CD14-positive monocyte (primary cell): Measurements from ENCODE around the gene ANKRD40CL. TPM values are rescaled to one million over a fixed set of nuclear protein-coding genes. Genes with fewer than 3 reads are reported as not detected.

ENCODE experiments used
- DNase-seq, 3 donors: peaks; one replicate each; pipeline ENCODE4 v3.0.0-alpha.2; 2011 to 2022
- H2AFZ ChIP-seq: 2 replicates; pipeline ENCODE4 v1.6.0; 2012; ENCODE audit warnings: mild to moderate bottlenecking, low read depth, low read length, inconsistent platforms; ENCODE audit not compliant: insufficient read depth, poor library complexity, severe bottlenecking
- H3K27ac ChIP-seq, 2 donors: 1 replicate in 1 of 2; 2 replicates in 1 of 2; pipeline ENCODE4 v1.5.1; 2012 to 2013; ENCODE audit warnings: low read length in 2 of 2, control low read depth in 1 of 2, inconsistent platforms in 1 of 2, low read depth in 1 of 2, mild to moderate bottlenecking in 1 of 2
- H3K27me3 ChIP-seq, 2 donors: one replicate each; pipeline versions ENCODE4 v1.6.0 to v1.6.1; 2011 to 2013; ENCODE audit warnings: low read length in 2 of 2; ENCODE audit not compliant: control insufficient read depth in 2 of 2, insufficient read depth in 2 of 2
- H3K36me3 ChIP-seq, 2 donors: replicated peaks in 1 of 2; 1 replicate in 1 of 2; 2 replicates in 1 of 2; pipeline versions ENCODE4 v1.5.1 to v1.6.1; 2012 to 2013; ENCODE audit warnings: low read length in 2 of 2, control low read depth in 1 of 2, inconsistent platforms in 1 of 2, mild to moderate bottlenecking in 1 of 2; ENCODE audit not compliant: insufficient read depth in 2 of 2, control insufficient read depth in 1 of 2
- H3K4me1 ChIP-seq, 2 donors: 1 replicate in 1 of 2; 2 replicates in 1 of 2; pipeline versions ENCODE4 v1.5.1 to v1.6.1; 2012 to 2013; ENCODE audit warnings: low read length in 2 of 2, control low read depth in 1 of 2, inconsistent platforms in 1 of 2, mild to moderate bottlenecking in 1 of 2, moderate library complexity in 1 of 2; ENCODE audit not compliant: insufficient read depth in 2 of 2, control insufficient read depth in 1 of 2
- H3K4me2 ChIP-seq: replicated peaks from 2 replicates; pipeline ENCODE3; 2012; ENCODE audit warnings: low read length, moderate library complexity, mild to moderate bottlenecking; ENCODE audit not compliant: poor library complexity, severe bottlenecking; ENCODE audit errors: extremely low read depth
- H3K4me3 ChIP-seq, 3 experiments: fragments of 200-600 bp in 1 of 3; sonication (generic) in 1 of 3; replicated peaks in 1 of 3; 1 replicate in 2 of 3; 2 replicates in 1 of 3; pipeline ENCODE4 v1.5.1; 2011 to 2013; ENCODE audit warnings: low read length in 3 of 3, mild to moderate bottlenecking in 3 of 3, control low read depth in 2 of 3, low read depth in 2 of 3, inconsistent platforms in 1 of 3, moderate library complexity in 1 of 3
- H3K79me2 ChIP-seq: 2 replicates; pipeline ENCODE4 v1.6.0; 2012; ENCODE audit warnings: mild to moderate bottlenecking, control low read depth, inconsistent platforms, low read length, moderate library complexity; ENCODE audit not compliant: insufficient read depth
- H3K9ac ChIP-seq: 2 replicates; pipeline ENCODE4 v1.6.0; 2017; ENCODE audit warnings: low read length, mild to moderate bottlenecking; ENCODE audit not compliant: insufficient read depth, poor library complexity, severe bottlenecking
- H3K9me3 ChIP-seq, 2 donors: replicated peaks in 1 of 2; 1 replicate in 1 of 2; 2 replicates in 1 of 2; pipeline versions ENCODE4 v1.5.1 to v1.6.1; 2012 to 2013; ENCODE audit warnings: low read length in 2 of 2, control low read depth in 1 of 2; ENCODE audit not compliant: control insufficient read depth in 1 of 2, insufficient read depth in 1 of 2
- H4K20me1 ChIP-seq: 2 replicates; pipeline ENCODE4 v1.6.0; 2012; ENCODE audit warnings: mild to moderate bottlenecking, low read length, control low read depth, moderate library complexity; ENCODE audit not compliant: insufficient read depth
- H3K27ac Mint-ChIP-seq, 7 donors: one replicate each; pipeline ENCODE4 v1.8.0; 2020; ENCODE audit warnings: mild to moderate bottlenecking in 7 of 7, mixed read lengths in 7 of 7, moderate library complexity in 6 of 7, inconsistent platforms in 2 of 7
- H3K27me3 Mint-ChIP-seq, 3 donors: one replicate each; pipeline ENCODE4 v1.8.0; 2021 to 2022; ENCODE audit warnings: low read depth in 3 of 3, mild to moderate bottlenecking in 3 of 3, mixed read lengths in 3 of 3, moderate library complexity in 3 of 3, inconsistent platforms in 1 of 3
- H3K36me3 Mint-ChIP-seq, 2 donors: one replicate each; pipeline ENCODE4 v1.8.0; 2020; ENCODE audit warnings: mixed read lengths in 2 of 2, inconsistent platforms in 1 of 2, mild to moderate bottlenecking in 1 of 2
- H3K4me1 Mint-ChIP-seq: one replicate; pipeline ENCODE4 v1.8.0; 2020; ENCODE audit warnings: mild to moderate bottlenecking, mixed read lengths
- H3K4me3 Mint-ChIP-seq, 2 donors: one replicate each; pipeline ENCODE4 v1.8.0; 2020; ENCODE audit warnings: mild to moderate bottlenecking in 2 of 2, mixed read lengths in 2 of 2, moderate library complexity in 1 of 2
- H3K9me3 Mint-ChIP-seq, 7 donors: one replicate each; pipeline ENCODE4 v1.8.0; 2020 to 2022; ENCODE audit warnings: mixed read lengths in 7 of 7, mild to moderate bottlenecking in 6 of 7, moderate library complexity in 6 of 7, inconsistent platforms in 2 of 7
- CTCF ChIP-seq: fragments of 200-600 bp; IDR thresholded peaks from one replicate; pipeline ENCODE4 v1.8.0; 2022; ENCODE audit warnings: antibody characterized with exemption, mild to moderate bottlenecking
- WGBS: methylation state at CpG from one replicate; pipeline ENCODE4 v1.1.5; 2013; ENCODE audit warnings: missing lambda C conversion rate; ENCODE audit not compliant: insufficient coverage; 5-methylcytosine and 5-hydroxymethylcytosine counted together
- intact Hi-C, 2 donors: fragments of 100-400 bp; cut with micrococcal nuclease; formaldehyde crosslinking; loops; one replicate each; pipeline versions ENCODE4 v1.15.0 to v1.15.1; 2023
- polyA plus RNA-seq, 3 donors: library from polyadenylated mRNA; depleted of rRNA in 1 of 3; unstranded in 2 of 3; stranded (reverse) in 1 of 3; fragments of 300-500 nt in 2 of 3; fragments of >200 nt in 1 of 3; fragmentation: Illumina TruSeq in 2 of 3; gene quantifications; 1 replicate in 2 of 3; 2 replicates in 1 of 3; pipeline ENCODE4 v1.2.3, GENCODE V29; 2012 to 2021

Gene ANKRD40CL
- polyA plus RNA-seq, 3 donors = not detected

- intact Hi-C loops = no loop called here
- no peaks in the 10 kb centered on the region for H3K27me3 ChIP-seq
- no peak for DNase-seq
- H2AFZ ChIP-seq = no peak overlapping the region
- Mint-ChIP-seq H3K4me1 (peaks cover 2% of the 10 kb centered on the region), H3K27ac (no peak overlapping the region), H3K4me3 (no peak overlapping the region), H3K9me3 (no peaks in the 10 kb centered on the region), H3K27me3 (peaks cover 1 to 8% (median 6%) of the 10 kb centered on the region in 3 donors), H3K36me3 (no peaks in the 10 kb centered on the region)
- H3K79me2 ChIP-seq = no peaks in the 10 kb centered on the region
- no peaks in the 10 kb centered on the region for H3K9me3 ChIP-seq
- no peak overlapping the region for H3K27ac ChIP-seq
- no peaks in the 10 kb centered on the region for H3K36me3 ChIP-seq
- 82% methylated on average over 1 of the region's 5 CpGs for WGBS
- no peaks in the 10 kb centered on the region for H4K20me1 ChIP-seq
- no peak for TF ChIP-seq CTCF
- no peaks in the 10 kb centered on the region for H3K4me1 ChIP-seq
- no peak overlapping the region for H3K4me2 ChIP-seq
- H3K4me3 ChIP-seq = no peak overlapping the region
- H3K9ac ChIP-seq = no peak overlapping the region
Measured at GRCh38 chr17:50807675-50808074, 40.4 kb upstream of the ANKRD40CL start.

- H3K27ac Mint-ChIP-seq = no peak overlapping the region
- Histone ChIP-seq H2AFZ (no peak overlapping the region), H3K9ac (no peak overlapping the region), H3K27ac (no peak overlapping the region), H3K9me3 (no peaks in the 10 kb centered on the region), H4K20me1 (no peaks in the 10 kb centered on the region), H3K27me3 (no peaks in the 10 kb centered on the region), H3K4me2 (no peak overlapping the region), H3K4me3 (no peak overlapping the region), H3K79me2 (no peaks in the 10 kb centered on the region), H3K36me3 (no peaks in the 10 kb centered on the region), H3K4me1 (no peaks in the 10 kb centered on the region)
- intact Hi-C loops = no loop called here
- peaks cover 2% of the 10 kb centered on the region for H3K4me1 Mint-ChIP-seq
- H3K4me3 Mint-ChIP-seq = no peak overlapping the region
- no peak for TF ChIP-seq CTCF
- DNase-seq = no peak
- no peaks in the 10 kb centered on the region for H3K36me3 Mint-ChIP-seq
- WGBS = 50% methylated on average over 1 of the region's 2 CpGs
- no peaks in the 10 kb centered on the region for H3K9me3 Mint-ChIP-seq
- peaks cover 1 to 8% (median 6%) of the 10 kb centered on the region in 3 donors for H3K27me3 Mint-ChIP-seq
Measured at GRCh38 chr17:50807009-50807408, 39.7 kb upstream of the ANKRD40CL start.
